NOMO-1 (cell line): ENCODE results near the gene ULK4.

Source experiments
- DNase-seq, 2 experiments: peaks; one replicate each; lab custom pipeline; 2025; ENCODE audit not compliant: unreplicated experiment in 2 of 2; lab: John Stamatoyannopoulos, UW

ULK4 gene

DNA sequence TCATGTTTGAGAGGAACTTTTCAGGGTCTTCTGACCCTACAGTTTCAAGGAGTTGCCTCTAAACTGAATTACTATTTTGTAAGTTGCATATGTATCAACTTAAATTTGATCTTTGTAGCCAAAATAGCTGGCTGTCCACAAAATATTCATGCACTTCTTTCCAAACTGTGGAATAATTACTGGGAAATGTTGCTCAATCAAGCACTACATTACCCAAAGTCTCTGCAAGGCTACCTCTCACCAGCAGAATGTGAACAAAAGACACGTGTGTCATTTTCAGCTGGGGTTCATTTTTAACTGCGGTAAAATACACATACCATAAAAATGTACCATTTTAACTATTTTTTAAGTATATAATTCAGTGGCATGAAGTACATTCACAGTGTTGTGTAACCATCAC is 442.2 kb downstream of the ULK4 start:
- no peak for DNase-seq

DNA sequence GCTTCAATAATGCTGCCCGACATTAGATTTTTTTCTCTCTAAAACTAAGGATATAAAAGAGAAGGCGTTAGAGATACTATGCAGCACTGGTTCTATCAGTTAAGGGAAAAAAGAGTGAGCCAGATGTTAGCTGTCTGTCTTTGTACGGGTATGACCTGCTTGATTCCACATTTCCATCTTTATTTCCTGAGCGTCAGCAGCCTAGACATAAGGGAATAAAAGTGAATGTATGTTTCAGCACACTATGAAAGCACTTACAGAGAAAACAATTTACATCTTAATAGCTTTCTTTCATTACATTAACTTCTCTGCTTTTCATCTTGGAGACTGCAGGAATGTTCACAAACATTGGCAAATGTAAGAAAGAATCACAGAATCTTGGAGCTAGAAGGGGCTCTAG is 443.3 kb downstream of the ULK4 start:
- DNase-seq, result no peak

DNA sequence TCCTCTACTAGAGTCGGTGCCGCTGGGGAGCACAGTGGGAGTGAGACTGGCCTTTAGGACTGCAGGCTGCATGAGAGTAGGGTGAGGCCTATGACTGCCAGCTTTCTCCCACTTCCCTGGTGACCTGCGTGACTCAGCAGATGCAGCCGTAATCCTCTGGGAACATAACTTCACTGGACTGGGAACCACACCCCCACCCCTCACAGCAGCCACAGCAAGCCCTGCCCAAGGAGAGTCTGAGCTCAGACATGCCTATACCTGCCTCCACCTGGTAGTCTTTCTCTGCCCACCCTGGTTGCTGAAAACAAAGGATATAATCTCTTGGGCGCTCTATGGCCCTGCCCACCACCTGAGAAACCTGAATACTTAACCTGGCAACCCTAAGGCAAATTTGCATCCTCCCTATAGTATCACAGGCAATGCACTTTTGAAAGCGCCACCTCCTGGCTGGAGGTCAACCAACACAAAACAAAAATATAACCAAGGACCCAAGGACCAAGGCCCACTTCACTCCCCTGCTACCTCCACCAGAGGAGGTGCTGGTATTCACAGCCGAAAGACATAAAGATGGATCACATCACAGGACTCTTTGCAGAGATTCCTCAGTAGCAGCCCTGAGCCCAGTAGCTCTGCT is 453.7 kb downstream of the ULK4 start:
- no peak for DNase-seq

DNA sequence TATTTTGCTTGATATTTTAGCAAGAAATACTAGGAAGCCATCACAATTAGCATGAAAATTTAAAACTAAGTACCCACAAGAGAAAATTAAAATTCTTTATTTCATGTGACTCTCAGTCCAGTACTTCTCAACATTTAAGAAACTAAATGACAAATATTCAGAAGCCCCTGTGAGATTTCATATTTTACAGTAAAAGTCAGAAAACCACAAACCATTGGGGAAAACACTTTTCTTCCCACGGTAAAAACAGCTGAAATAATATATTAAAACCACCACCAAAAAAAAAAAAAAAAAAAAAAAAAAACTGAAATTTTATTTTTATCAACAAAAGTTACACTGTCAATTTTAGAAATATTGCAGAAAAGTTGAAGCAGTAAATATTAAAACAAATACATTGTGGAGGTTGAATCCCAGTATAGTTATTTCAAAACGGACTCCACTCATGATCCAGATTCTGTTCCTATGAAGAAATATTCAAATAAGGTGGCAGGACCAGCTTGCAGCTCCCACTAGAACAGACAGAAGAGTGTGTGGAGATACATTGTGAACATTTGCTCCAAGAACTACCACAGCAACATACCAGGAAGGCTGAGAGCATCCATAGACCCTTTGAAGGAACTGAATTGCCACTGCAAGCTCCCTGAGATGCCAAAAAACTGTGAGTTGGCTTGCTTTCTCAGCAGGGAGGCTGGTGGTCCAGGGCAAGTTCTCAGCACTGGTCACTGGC is 454.4 kb downstream of the ULK4 start:
- no peak for DNase-seq

DNA sequence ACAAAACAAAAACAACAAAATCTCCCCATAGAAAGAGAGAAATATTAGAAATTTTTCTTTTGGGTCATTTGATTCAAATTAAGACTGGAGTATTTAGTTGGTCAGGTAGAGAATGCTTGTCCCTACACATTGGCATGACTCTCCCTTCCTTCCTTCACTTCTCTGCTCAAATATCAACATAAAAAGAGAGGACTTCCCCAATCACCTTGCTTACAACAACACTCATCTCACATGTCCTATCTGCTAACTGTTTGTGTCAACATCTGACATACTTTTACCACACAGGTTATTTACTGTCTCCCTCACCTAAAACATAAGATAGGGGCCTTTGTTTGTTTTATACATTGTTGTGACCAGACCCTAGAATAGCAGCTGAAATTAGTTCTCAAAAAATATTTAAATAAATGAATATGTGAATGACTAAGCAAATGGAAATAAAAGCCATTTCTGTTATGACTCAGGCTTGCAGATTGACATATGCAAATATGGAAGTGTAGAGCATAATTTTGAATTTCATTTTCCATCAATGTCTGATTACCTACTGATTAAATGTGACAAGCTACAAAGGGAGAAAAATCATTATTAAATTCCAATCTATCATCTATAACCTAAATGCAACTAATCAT is 457.8 kb downstream of the ULK4 start:
- no peak for DNase-seq

DNA sequence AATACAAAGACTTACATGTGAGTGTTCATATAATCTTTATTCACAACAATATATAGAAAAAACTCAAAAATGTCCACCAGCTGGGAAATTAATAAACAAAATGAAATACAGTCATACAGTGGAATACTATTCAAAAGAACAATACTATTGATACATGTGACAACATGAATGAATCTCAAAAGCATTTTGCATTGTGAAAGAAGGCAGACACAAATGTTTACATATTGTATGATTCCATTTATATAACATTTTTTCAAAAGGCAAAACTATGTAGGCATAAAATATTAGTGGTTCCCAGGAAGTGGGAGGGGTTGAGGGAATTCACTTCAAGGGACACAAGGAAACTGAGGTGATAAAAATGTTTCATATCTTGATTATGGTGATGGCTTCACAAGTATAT is 459.4 kb downstream of the ULK4 start:
- DNase-seq, result no peak

DNA sequence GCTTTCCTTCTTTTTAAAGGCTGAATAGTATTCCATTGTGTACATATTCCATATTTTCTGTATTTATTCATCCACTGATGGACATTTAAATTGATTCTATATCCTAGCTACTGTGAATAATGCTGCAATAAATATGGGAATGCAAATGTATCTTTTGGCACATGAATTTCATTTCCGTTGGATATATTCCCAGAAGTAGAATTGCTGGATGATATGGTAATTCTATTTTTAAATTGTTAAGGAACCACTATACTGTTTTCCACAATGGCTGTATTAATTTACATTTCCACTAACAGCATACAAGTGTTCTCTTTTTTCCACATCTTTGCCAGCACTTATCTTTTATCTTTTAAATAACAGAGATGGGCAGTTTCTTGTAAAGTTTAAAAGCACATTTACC is 459.9 kb downstream of the ULK4 start:
- DNase-seq, result no peak

DNA sequence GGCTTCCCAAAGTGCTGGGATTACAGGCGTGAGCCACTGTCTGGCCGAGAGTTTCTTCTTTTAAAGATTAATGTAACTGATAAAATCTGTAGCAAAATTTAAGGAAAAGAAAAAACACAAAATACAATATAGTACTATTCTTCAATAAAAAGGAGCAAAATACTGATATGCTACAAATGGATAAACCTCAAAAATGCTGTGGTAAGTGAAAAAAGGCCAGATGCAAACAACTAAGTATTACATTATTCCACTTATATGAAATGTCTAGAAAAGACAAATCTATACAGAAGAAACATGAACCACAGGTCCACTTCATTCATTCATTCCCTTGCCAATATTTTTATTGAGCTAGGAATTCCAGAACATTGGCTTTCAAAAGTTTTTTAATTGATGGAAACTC is 463.1 kb downstream of the ULK4 start:
- DNase-seq, result no peak

DNA sequence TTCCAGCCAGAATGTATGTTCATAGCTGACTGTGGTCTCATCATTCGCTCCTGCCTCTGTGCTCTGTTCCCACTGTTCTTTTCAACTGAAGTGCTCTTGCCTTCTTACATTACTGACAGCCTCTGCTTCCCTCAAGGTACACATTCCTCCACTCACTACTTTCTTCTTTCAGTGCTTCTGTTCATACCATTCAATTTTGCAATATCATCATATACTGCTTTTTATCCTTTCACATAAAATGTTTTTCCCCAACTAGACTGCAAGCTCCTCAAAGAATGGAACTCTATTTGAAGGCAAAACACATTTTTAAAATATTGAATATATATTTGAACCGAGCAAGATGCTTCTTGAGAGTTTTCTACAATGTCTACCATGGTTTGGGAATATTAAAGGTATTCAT is 471.5 kb downstream of the ULK4 start:
- DNase-seq, result no peak

DNA sequence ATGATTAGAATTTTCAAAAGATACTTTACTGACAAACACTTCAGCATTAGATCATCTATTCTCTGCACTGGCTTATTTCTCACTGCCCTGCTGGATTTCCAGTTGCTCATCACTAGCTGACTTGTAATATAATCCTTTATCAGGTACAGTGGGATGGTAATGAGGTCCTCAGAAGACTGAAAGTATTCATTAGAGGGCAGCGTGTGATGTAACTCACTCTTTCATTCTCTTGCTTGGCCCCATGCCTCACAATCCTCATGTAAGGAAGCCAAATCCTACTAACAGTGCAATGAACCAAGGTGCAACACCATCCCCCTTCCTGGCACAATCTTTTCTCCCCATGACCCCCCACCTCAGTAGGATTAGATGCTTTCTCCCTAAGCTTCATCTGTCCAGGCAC is 472.7 kb downstream of the ULK4 start:
- no peak for DNase-seq

DNA sequence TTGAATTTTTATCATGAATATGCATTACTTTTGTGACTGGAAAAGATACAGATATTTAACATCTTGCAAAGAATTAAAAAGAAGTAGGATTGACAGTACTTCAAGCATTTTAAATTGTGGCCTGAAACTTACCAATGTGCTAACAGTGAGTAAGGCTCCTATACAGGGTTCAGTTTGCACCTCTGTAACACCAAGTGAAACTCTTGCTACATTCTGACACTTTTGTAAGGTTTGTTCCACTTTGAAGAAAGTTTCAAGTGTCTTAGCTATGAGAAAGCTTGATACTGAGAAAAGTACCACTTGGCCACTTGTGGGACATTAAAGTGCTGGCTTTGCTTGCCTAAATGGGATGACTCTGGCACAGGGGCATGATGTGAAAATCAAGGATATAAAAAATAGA is 473.4 kb downstream of the ULK4 start:
- no peak for DNase-seq

DNA sequence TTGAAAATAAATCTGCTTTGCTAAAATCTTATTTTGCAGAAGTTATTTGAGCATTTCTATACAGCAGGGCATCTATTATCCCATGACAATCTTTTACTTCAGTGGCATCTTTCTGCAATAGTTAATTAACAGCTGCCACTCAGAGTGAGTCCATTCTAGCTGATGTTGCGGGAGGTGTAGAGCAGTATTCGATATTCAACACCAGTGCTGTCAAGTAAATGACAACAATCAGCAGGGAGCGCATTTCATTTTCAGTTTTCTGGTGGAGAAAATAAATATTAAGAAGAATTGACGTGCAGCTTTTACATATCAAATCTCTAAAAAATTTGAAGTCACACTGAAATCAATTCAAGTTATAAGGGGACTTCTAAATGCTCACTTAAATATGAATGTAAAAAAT is 476.4 kb downstream of the ULK4 start:
- DNase-seq, result no peak

DNA sequence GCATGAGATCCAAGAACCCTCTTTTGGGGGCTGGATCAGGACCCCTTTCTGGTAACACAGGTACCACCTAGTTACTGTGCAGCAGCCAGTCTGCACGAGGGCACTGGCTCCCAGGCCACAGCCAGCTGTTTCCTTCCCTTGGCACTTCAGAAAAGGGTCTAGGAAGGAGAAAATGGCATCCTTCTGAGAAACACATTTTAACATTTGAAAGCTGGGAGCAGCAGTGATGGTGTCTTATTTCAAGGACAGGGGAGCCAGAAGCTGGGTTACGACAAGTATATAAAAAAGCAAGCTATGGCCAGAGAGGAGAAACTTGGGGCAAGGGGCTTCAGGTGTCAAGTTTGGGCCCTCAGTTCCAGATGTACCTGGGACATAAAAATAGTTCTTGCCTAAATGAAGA is 479.8 kb downstream of the ULK4 start:
- no peak for DNase-seq

DNA sequence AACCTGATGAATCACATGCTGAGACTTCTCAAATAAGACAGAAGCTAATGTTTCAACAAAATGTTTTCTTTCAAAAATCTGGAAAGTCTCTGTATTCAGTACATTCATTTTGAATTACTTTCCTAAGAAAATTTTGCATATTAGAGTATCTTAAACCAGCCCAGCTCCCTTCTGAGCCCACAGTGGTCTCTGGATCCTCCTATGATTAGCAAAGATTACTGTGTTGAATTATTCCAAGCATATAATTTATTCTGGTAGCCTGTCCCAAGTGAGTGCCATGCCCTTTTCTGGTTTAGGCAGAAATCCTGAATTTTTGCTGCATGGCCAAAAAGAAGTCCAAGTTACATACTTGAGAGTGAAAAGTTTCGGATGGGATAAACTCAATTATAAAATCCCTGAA is 483.6 kb downstream of the ULK4 start:
- DNase-seq, result no peak

DNA sequence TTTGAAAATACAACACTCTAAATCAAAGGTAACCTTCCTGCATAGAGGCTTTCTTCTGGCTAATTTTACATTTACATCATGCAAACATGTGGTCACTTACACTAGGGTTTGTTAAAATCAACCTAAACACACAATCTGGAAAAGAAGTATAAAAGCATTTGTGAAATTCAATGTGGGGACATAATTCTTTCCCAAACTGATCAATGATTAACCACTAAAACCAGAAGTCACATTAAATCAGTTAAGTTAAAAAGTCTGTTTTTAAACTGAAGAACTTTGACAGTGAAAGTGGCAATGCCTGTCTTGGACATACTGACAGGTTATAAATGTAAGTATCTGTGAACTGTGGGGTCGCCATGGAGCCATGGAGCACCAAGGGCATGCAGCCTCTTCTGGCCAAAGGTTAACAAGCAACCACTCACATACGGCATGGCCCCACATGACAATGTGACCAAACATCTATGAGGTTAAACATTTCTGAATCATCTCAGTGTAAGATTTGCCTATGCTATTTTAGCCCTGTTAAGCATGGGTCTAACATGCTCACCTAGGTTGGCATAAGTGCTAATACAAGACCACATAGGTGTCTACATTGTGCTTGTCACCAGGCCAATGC is 484.4 kb downstream of the ULK4 start:
- DNase-seq, result no peak

DNA sequence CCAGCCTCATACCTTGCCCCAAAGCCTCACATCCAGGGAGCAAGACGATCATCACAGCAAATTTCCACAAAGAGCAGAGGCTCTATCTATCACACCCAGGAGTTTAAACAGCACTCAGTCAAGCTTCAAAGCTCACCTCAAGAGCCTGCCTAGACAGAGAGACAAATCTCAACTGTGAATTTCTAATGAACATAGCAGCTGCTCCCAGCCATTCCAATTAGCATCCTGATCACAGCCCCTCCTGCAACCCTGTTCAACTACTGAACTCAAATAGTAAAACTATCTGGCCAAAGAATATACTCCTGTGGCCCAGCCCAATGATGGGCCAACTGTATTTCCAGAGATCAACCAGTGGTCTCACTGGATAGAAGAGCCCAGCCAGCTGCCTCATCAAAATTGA is 492.8 kb downstream of the ULK4 start:
- DNase-seq, result no peak

DNA sequence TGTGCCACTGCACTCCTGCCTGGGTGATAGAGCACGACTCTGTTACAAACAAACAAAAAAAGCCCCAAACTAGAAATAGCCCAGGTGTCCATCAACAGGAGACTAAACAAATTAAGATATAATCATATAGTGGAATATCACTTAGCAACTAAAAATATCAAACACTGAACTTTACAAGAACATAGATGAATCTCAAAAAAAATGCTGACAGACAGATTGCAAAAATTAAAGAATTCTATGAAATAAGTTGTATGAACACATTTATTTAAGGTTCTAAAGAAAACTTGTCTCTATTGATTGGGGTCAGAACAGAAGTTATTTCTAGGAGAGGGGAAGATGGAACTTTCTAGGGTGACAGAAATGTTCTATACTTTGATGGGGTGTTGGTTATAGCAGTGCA is 494.4 kb downstream of the ULK4 start:
- DNase-seq, result no peak

DNA sequence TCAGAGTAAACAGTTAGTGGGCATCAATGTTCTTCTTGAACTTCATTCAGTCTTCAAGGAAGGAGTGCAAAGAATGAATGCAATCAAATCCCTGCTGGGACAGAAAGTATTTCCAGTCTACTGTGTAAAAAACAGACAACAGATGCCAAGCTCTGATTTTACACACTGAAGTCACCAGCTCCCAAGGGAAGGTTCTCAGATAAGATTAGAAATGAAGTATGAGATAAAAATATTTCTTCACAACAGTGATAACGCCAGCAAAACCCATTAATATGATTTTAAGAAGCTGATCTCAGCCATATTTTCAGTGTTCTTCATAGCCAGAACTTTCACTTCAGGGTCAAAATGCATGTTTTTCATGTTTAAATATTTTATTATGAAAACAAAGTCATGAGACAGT is 497.0 kb downstream of the ULK4 start:
- no peak for DNase-seq

DNA sequence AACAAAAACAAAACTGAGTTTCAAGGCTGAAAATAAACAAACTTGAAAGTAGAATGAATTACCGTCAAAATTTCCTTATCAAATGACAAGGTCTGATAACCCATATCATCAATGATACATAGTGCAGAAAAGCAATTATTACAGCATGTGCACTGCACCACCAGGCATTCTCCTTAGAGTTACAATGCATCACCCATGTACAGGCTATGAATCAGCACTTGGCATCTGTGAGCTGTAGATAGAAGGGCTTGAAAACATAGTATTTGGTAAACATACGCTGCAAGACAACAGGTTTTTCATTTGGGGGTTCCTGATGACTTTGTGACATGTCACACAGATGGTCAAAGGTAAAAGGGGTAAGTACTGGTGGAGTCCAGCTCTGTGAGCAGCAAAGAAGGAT is 497.5 kb downstream of the ULK4 start:
- no peak for DNase-seq

DNA sequence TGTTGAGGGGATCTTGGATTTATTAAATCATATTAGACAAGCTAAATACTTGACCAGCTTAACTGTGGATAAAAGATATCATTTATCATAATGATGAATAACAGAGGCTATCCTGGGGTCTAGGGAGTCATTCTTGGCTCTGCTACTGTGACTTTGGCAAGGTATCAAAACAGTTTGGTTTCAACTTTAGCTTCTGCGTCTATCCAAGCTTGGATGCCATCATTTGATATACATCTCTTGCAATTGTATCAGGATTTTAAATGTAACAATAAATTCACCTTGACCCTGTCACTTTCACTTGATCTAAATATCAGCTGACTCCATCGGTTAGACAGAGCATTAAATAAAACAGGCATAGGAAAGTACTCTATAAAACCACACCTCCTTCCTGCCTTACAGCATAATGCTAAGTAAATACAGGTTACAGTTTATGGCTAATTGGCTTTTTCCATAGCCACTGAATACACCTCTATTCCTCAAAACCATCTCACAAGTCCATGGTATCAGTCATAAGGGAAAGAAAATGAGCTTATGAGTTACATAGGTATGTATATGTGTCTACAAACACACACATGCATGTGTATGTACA is 499.7 kb downstream of the ULK4 start:
- DNase-seq, result no peak

DNA sequence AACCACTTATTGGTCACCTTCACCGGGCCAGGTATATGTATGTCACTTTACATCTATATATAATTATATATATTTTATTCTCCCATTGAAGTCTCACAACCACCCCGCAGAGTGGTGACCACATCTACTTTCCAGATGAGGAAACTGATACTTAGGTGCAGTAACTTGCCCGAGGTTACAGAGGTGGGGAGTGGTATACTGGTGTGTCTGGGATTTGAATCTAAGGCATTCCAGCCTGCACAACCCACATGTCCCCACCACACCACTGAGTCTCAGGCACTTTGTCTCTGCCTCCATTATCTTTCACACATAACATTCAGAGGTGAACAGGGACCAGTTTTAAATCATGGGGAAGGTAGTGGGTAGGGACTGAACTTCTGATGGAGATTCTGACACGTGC is 501.2 kb downstream of the ULK4 start:
- no peak for DNase-seq

DNA sequence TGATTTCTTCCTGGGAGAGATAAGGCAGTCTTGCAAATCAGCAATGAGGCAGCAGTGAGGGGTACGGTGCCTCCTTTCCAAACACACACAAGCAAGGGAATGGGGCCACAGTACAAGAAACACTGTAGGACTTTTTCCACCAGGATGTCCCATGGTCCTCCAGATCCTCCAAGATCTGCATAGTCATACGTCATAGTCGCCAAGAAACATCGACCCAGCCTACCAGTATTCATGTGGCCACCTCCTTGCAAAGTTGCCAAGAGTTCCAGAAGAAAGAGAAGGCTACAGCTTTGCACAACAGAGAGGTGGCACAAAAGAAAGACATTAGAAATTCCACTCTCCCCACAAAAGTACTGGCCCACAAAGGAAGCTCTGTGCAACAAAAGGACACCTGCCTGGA is 504.7 kb downstream of the ULK4 start:
- DNase-seq, result no peak
